Activated CD8-positive, alpha-beta memory T cell treated with anti-CD3 and anti-CD28 coated beads, Interleukin-2, amount 50 U/mL, for 48 hours (primary cell): ENCODE data around the gene TNC.

ENCODE experiments used
- DNase-seq: peaks from one replicate; pipeline ENCODE4 v3.0.0-alpha.2; 2020

The TNC gene

GRCh38 chr9:115117999-115118878, at the start of gene TNC:
Gene TNC, minus strand, starts transcription at chr9:115118157. Its CDS starts 27,139 bp downstream, at chr9:115091018.
- no peak for DNase-seq

- DNase-seq = no peak
Observed at GRCh38 chr9:115167175-115167574, 49.2 kb upstream of the TNC start.

- no peak for DNase-seq
Observed at GRCh38 chr9:115165233-115165632, 47.3 kb upstream of the TNC start.

- DNase-seq = no peak
Observed at GRCh38 chr9:115164511-115164974, 46.6 kb upstream of the TNC start.

- DNase-seq = no peak
Observed at GRCh38 chr9:115162946-115163345, 45.0 kb upstream of the TNC start.

- no peak for DNase-seq
Observed at GRCh38 chr9:115161446-115161845, 43.5 kb upstream of the TNC start.

- no peak for DNase-seq
Observed at GRCh38 chr9:115158661-115159481, 40.9 kb upstream of the TNC start.

GRCh38 chr9:115157245-115157674, 39.3 kb upstream of the TNC start:
- no peak for DNase-seq

GRCh38 chr9:115155037-115155436, 37.1 kb upstream of the TNC start:
- no peak for DNase-seq

GRCh38 chr9:115154617-115155016, 36.7 kb upstream of the TNC start:
- DNase-seq = no peak

- DNase-seq = no peak
Observed at GRCh38 chr9:115152281-115152820, 34.4 kb upstream of the TNC start.

GRCh38 chr9:115148721-115149120, 30.8 kb upstream of the TNC start:
- DNase-seq = no peak

- no peak for DNase-seq
Observed at GRCh38 chr9:115146581-115147021, 28.6 kb upstream of the TNC start.

GRCh38 chr9:115144706-115145105, 26.7 kb upstream of the TNC start:
- no peak for DNase-seq

- no peak for DNase-seq
Observed at GRCh38 chr9:115143689-115144088, 25.7 kb upstream of the TNC start.

- DNase-seq = no peak
Observed at GRCh38 chr9:115142517-115143270, 24.7 kb upstream of the TNC start.

GRCh38 chr9:115142090-115142489, 24.1 kb upstream of the TNC start:
- DNase-seq = no peak

- no peak for DNase-seq
Observed at GRCh38 chr9:115141612-115142011, 23.7 kb upstream of the TNC start.

- no peak for DNase-seq
Observed at GRCh38 chr9:115138151-115138550, 20.2 kb upstream of the TNC start.

- DNase-seq = no peak
Observed at GRCh38 chr9:115137526-115137925, 19.6 kb upstream of the TNC start.

GRCh38 chr9:115135821-115136778, 18.1 kb upstream of the TNC start:
- no peak for DNase-seq
